ENCODE measurements around the gene ATP9B. TPM values are rescaled to one million over a fixed set of nuclear protein-coding genes. Genes with fewer than 3 reads are reported as not detected.
A peak's percentile ranks its signal among the peaks of the same experiment; 100 is the strongest.

Gene ATP9B
- total RNA-seq, 4 donors from 2014 or later = 26.0 to 37.4 (median 30.5) TPM

DNA sequence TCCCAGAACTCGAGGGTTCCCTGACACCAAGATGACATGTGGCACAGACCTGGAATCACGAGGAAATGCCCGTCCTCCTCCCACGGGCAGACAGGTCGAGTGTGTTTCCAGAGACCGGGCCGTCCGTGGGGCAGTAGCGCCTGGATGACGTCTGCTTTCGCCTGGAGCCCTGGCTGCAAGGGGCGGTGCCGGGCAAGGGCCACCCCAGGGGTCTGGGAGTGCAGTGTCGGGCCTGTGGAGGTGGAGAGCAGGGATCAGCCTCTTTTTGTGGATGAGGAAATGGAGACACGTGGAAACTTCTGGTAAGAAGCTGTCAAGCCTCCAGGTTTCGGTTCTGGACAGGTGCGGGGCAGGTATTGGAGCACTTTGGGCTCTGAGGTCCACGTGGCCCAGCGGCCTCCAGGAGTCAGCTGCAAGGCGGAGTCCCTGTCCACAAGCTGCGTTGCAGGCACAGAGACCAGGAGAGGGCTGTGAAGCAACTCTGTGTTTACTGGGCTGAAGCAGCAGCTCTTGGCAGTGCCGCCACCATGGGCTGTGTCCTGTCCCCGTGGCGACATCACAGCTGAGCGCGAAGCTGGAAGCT is 352.2 kb downstream of the ATP9B start:
- Histone ChIP-seq H3K27ac (replicated peaks in 1 of 4) (no peak overlapping the region), H3K36me3 (peaks cover 0 to 29% (median 25%) of the 10 kb centered on the region in 4 donors), H3K4me1 (peaks cover 8 to 64% (median 54%) of the 10 kb centered on the region in 4 donors), H3K4me3 (no peak overlapping the region), H3K27me3 (no peaks in the 10 kb centered on the region), H3K9me3 (no peaks in the 10 kb centered on the region)
- intact Hi-C loops (cut with DNase I) = no loop called here
- no peak for DNase-seq (ENCODE audit: extremely low spot score)
- TF ChIP-seq, protein P1, sequence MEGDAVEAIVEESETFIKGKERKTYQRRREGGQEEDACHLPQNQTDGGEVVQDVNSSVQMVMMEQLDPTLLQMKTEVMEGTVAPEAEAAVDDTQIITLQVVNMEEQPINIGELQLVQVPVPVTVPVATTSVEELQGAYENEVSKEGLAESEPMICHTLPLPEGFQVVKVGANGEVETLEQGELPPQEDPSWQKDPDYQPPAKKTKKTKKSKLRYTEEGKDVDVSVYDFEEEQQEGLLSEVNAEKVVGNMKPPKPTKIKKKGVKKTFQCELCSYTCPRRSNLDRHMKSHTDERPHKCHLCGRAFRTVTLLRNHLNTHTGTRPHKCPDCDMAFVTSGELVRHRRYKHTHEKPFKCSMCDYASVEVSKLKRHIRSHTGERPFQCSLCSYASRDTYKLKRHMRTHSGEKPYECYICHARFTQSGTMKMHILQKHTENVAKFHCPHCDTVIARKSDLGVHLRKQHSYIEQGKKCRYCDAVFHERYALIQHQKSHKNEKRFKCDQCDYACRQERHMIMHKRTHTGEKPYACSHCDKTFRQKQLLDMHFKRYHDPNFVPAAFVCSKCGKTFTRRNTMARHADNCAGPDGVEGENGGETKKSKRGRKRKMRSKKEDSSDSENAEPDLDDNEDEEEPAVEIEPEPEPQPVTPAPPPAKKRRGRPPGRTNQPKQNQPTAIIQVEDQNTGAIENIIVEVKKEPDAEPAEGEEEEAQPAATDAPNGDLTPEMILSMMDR (IDR thresholded peaks at IDR 0.05) = no peak
- TF ChIP-seq EP300 (IDR thresholded peaks at IDR 0.05) (no peak), POLR2AphosphoS5 (IDR thresholded peaks at IDR 0.05) (no peak), POLR2A (IDR thresholded peaks at IDR 0.05; ENCODE audit: low read depth) (no peak)
- 72% methylated on average over 19 of the region's 26 CpGs for WGBS

DNA sequence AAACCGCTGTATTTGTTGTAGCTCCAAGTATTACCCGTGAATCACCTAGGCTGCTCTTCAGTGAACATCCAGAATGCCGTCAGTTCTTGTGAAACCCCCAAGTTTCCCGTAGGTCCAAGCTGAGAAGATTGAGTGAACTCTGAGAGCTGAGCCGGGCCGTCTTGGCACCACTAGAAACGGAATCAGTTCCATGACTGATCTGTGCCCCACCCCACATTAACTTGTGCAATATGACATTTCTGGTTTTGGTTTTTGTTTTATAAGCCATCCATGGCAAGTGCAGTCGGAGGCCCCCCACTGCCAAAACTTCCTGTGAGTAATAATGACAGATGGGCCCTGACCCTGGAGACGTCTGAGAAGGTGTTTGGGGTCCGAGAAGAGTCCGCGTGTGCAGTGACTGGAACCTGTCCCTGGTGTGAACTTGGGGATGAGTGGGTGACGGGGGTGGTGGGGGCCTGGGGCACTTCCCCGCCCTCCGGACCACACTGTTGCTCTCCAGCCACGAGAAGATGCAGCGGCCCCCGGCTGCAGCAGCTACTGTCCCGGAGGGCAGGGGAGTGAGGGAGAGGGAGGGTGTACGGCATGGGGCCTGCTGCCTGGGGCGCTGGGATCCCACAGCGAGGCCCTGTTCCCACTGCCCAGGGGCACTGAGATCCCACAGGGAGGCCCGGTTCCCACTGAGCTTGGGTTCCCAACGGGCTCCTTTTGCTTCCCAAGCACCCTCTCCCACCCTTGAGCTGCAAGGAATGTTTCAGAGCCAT is 353.0 kb downstream of the ATP9B start:
- H3K27ac ChIP-seq (replicated peaks in 1 of 4) = no peak overlapping the region
- no peak for TF ChIP-seq POLR2A (IDR thresholded peaks at IDR 0.05; ENCODE audit: low read depth)
- TF ChIP-seq POLR2AphosphoS5 (IDR thresholded peaks at IDR 0.05) = no peak
- TF ChIP-seq, protein P1 (IDR thresholded peaks at IDR 0.05) = no peak
- TF ChIP-seq EP300 (IDR thresholded peaks at IDR 0.05) = no peak
- DNase-seq (ENCODE audit: extremely low spot score) = no peak

DNA sequence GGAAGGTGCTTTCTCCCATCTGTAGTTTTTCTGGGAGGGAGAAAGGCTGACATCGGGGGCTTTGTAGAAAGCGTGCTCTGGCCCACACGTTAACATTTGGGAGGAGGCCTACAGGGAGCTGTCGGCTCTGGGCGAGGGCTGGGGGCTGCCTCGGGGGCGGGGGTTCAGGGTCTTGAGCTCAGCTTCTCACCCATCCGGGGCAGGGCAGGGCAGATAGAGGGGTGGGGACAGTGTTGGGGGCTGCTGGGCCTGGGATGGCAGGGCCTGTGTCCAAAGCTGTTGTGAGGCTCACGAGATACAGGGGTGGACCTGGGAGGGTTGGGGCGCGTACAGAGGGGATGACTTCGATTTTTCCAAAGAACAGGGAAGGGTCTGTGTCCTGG is 353.6 kb downstream of the ATP9B start:
- no peak for TF ChIP-seq EP300 (IDR thresholded peaks at IDR 0.05)
- no peak for TF ChIP-seq POLR2AphosphoS5 (IDR thresholded peaks at IDR 0.05)
- TF ChIP-seq POLR2A (IDR thresholded peaks at IDR 0.05; ENCODE audit: low read depth) = no peak
- TF ChIP-seq, protein P1 (IDR thresholded peaks at IDR 0.05) = no peak
- intact Hi-C loops (cut with DNase I) = no loop called here
- 83% methylated on average over 12 of the region's 12 CpGs for WGBS
- no peaks in the 10 kb centered on the region for H3K9me3 ChIP-seq
- peaks cover 0 to 29% (median 25%) of the 10 kb centered on the region in 4 donors for H3K36me3 ChIP-seq
- H3K27me3 ChIP-seq = no peaks in the 10 kb centered on the region
- H3K4me1 ChIP-seq = peaks cover 8 to 67% (median 62%) of the 10 kb centered on the region in 4 donors
- no peak for DNase-seq (ENCODE audit: extremely low spot score)
- H3K4me3 ChIP-seq = no peak overlapping the region
- peak overlapping the region in 1 of 4 donors; percentile 4 for H3K27ac ChIP-seq (replicated peaks in 1 of 4)

More for the DNA sequence above, 353.0 kb downstream of the ATP9B start:
- 79% methylated on average over 20 of the region's 24 CpGs for whole genome bisulfite sequencing
- no peak overlapping the region for H3K4me3 ChIP-seq
- H3K27me3 ChIP-seq = no peaks in the 10 kb centered on the region
- no peaks in the 10 kb centered on the region for H3K9me3 ChIP-seq
- H3K4me1 ChIP-seq = peaks cover 8 to 67% (median 60%) of the 10 kb centered on the region in 4 donors
- peaks cover 0 to 29% (median 25%) of the 10 kb centered on the region in 4 donors for H3K36me3 ChIP-seq
- intact Hi-C loops (cut with DNase I) = no loop called here

DNA sequence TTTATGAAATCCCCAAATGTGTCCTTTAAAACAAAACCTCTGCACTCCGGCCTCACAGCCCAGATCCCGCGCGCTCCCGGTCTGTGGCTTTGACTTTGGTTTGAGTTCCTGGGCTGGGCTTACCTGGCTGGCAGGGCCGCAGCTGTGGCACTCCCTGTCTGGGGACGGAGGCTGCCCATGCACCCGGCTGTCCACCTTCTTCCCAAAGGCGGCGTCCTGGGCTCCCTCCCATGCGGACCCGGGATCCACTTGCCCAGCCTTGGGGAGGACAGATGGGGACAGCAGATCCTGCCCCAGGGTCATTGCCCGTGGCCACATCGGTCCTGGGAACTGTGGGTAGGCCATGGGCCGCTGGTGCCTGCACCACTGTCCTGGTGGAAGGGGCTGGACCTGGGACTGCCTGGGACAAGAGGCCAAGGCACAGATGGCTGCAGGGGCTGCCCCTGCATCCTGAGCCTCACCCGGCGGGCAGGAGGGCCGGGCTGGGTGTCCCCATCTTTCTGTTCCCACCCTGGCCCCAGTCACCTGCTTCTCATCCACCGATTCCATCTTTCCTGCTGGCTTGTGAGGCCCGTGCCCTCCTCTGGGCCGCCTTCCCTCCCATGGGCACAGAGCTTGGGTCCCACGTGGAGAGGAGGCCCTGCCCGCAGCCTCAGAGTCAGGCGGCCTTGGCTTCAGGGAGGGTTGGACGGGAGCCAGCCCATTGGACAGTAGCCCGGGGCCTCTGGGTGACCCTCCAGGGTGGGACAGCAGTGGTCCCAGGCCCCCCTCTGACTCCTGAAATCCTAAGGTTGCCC is 354.2 kb downstream of the ATP9B start:
- H3K9me3 ChIP-seq = no peaks in the 10 kb centered on the region
- TF ChIP-seq POLR2AphosphoS5 (IDR thresholded peaks at IDR 0.05) (no peak), POLR2A (IDR thresholded peaks at IDR 0.05; ENCODE audit: low read depth) (no peak), EP300 (IDR thresholded peaks at IDR 0.05) (no peak)
- TF ChIP-seq, protein P1 (IDR thresholded peaks at IDR 0.05) = no peak
- intact Hi-C loops (cut with DNase I) = no loop called here
- no peaks in the 10 kb centered on the region for H3K27me3 ChIP-seq
- peak overlapping the region in 2 of 4 donors; percentile 4 to 55 for H3K27ac ChIP-seq (replicated peaks in 1 of 4)
- peaks cover 8 to 62% (median 57%) of the 10 kb centered on the region in 4 donors for H3K4me1 ChIP-seq
- WGBS = 89% methylated on average over 13 of the region's 26 CpGs
- peaks cover 0 to 29% (median 23%) of the 10 kb centered on the region in 4 donors for H3K36me3 ChIP-seq
- H3K4me3 ChIP-seq = no peak overlapping the region
- DNase-seq (ENCODE audit: extremely low spot score) = no peak
